GM18520 (cell line): ENCODE results near the gene COL4A6.

Experiments used
- ATAC-seq: cut with Tn5 transposase; IDR thresholded peaks from one replicate; pipeline ENCODE4 v1.9.1; 2021; ENCODE audit not compliant: unreplicated experiment

COL4A6 gene

DNA sequence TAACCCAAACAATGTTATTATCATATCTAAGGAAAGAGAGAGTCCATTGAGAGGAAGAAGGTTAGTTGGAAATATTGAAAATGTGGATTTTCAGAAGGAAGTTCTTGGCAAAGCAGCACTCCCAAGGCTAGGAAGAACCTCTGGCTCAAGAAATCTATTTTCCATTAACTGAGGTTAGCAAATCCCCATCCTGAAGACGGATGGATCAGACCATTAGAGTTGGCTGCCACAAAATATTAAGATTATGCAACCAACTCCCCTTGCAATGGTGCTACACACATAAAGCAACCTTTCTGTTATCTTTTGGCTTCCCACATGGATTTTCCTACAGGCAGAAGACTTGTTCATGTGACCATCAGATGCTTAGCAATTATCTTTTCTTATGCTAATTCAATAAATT lies 96.3 kb downstream of the COL4A6 start:
- no peak for ATAC-seq

DNA sequence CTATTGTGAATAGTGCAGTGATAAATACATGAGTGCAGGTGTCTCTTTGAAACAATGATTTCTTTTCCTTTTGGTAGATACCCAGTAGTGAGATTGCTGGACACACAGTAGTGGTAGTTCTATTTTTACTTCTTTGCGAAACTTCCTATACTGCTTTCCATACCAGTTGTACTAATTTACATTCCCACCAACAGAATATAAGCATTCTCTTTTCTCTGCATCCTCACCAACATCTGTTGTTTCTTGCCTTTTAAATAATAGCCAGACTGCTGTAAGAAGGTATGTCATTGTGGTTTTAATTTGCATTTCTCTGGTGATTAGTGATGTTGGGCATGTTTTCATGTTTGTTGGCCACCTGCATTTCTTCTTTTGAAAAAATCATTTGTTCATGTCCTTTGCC lies 105.9 kb downstream of the COL4A6 start:
- no peak for ATAC-seq

DNA sequence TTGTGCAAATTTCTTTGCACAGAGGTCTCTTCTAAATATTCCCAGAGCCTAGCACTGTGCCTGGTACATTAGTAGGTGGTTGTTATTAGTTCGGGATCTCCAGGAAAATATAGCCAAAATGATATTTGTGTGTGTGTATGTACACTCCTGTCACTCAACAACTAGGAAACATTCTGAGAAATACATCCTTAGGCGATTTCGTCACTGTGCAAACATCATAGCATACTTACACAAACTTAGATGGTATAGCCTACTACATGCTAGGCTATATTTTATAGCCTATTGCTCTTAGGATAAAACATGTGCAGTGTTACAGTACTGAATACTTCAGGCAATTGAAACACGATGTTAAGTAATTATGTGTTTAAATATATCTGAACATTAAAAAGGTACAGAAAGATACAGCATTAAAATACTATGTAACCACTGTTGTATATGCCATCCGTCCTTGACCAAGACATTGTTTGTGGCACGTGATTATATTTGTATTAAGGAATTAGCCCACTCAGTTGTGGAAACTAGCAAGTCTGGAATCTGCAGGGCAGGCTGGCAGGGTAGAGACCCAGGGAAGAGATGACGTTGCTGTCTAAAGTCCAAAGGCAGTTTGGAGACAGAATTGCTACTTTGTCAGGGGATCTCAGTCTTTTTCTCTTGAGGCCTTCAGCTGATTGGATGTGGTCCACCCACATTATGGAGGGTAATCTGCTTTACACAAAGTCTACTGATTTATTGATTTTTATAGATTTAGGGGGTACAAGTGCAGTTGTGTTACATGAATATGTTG lies 106.9 kb downstream of the COL4A6 start:
- no peak for ATAC-seq

DNA sequence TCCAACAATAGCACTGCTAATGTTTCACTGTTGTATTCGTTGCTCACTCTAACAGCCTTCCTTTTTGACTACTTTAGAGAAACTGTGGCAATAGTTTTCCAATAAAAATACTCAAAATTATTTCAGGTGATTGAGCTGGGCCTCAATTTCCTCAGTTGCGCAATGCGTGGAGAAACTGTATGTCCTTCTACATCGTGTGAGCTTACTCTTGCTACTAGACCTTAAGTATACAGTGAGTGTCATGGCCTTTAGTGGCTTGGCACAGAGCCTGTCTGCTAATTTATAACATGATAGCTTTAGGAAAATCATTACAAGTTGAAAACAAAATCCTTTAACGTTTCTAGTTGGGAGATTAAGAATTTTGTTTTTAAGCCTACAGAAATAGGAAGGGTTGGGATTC lies 114.5 kb downstream of the COL4A6 start:
- no peak for ATAC-seq

DNA sequence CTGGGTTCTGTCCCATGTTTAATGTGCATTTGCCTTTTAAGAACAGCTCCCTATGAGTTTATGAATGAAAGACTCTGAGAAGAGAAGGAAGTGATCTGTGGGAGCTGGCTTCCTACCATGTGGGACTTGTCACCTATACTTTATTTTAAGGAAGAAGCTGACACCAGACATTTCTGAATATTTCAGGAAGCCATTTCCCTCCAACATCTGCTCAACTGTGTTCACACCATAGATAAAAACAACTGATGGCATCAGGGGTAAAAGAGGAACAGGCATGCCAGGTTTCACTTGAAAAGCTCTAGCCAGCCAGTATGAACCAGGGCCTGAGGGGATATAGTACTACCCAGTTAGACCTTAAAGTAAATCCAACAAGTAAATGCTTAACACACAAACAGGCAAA lies 116.0 kb downstream of the COL4A6 start:
- ATAC-seq: no peak

DNA sequence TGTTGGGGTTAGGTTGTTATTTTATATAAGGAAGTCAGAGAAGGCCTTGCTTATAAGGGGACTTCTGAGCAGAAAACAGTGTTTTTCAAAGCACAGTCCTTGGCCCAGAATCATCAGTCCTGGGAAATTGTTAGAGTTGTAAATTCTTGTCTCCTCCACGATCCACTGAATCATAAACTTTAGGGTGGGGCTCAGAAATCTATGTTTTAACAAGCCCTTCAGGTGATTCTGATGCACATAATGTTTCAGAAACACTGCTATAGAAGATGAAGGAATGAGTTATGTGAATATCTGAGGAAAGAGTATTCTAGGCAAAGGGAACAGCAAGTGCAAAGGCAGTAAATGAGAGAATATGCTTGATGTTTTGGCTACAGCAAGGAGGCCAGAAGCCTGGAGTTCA lies 121.8 kb downstream of the COL4A6 start:
- no peak for ATAC-seq

GRCh38 chrX:108313669-108314068 lies 124.6 kb downstream of the COL4A6 start:
- no peak for ATAC-seq

DNA sequence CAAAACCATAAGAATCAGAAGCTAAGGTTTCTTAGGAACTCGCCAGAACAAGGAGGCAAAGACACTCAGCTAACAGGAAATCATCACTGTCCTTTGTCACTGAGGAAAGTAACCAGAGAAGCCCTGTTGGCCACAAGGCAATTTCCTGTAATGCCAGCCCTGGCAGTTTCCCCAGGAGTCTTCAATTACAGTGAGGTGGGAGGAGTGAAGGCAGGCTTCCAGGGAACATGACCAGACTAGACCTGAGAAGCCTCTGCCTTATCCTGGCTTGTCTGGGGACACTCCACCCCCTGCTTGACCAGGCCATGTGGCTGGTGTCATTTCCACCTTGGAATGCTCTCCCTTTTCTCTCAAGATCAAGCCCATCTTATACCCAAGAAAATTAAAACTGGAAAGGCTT lies 125.3 kb downstream of the COL4A6 start:
- ATAC-seq: no peak

GRCh38 chrX:108312011-108312410 lies 126.2 kb downstream of the COL4A6 start:
- no peak for ATAC-seq

DNA sequence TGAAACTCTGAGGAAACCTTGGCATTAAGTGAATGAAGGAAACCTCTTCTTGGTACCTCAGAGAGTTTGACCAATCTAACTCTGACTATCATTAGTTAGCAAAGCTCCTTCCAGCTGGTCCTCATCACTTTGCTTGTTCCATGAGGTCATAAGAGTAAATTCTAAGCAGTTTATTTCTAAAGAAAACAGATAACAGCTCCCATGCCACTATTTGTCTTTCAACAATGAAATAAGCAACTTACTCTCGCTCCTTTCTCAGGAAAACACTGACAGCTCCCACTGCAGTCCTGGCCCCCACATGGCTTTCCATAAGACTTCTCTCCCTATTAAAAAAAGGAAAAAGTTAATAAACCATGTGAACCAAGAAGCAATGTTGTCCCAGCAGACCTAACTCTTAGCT lies 127.7 kb downstream of the COL4A6 start:
- no peak for ATAC-seq

- ATAC-seq: no peak
Measured at GRCh38 chrX:108309144-108309543, 129.1 kb downstream of the COL4A6 start.

- no peak for ATAC-seq
Measured at GRCh38 chrX:108307132-108308085, 130.8 kb downstream of the COL4A6 start.

DNA sequence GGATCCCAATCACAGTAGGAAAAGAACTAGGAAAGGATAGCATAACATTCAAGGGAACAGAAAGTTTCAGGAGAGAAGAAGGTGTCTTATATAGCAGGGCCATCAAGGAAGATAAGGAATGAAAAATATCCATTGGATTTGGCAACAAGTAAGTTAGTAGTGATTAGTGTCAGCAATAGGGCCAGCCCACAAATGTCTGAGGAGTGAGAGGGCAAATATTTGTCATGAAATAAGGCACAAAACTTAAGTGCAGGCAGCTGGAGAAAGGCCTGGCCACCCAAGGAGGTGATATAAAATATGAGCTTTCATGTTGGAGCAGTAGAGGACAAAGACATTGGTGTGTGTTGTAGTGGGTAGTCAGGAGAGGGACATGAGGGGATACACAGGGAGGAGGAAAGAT lies 132.1 kb downstream of the COL4A6 start:
- no peak for ATAC-seq

- no peak for ATAC-seq
Measured at GRCh38 chrX:108304757-108305156, 133.5 kb downstream of the COL4A6 start.

DNA sequence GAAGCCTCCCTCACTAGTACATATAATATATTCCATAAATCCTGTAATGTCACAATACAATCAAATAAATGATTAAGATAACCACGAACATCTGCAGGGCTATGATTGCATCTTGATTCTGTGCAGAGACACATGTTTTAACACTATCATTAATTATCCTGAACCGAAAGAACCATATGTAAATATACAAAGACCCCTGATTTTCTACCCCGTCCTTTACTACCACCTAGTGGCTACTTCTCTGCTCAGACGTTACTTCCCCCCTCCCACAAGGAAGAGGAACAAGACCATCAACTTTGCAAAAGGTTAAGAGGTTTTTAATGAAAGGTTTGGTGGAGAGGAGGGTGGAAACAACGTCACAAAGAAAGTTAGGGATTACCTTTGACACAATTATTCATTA lies 134.0 kb downstream of the COL4A6 start:
- no peak for ATAC-seq

- no peak for ATAC-seq
Measured at GRCh38 chrX:108303682-108304081, 134.5 kb downstream of the COL4A6 start.

DNA sequence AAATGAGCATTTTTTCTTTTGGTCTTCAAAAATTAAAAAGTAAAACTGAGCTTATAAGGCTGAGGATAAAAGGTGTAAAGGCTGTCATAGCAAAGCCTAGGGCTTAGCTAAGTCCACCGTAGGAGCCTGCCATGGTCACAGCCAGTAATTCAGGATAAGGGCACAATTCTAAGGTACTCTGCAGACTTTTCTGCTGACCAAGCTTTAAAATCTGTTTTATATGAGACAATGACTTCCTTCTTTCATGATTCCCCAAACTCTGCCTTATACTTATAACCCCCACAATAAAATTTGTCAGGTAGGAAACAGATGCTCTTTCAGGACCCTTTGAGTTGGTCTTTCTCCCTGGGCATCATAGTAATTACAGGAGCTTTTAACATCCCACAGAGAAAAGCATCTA lies 138.5 kb downstream of the COL4A6 start:
- ATAC-seq: no peak

DNA sequence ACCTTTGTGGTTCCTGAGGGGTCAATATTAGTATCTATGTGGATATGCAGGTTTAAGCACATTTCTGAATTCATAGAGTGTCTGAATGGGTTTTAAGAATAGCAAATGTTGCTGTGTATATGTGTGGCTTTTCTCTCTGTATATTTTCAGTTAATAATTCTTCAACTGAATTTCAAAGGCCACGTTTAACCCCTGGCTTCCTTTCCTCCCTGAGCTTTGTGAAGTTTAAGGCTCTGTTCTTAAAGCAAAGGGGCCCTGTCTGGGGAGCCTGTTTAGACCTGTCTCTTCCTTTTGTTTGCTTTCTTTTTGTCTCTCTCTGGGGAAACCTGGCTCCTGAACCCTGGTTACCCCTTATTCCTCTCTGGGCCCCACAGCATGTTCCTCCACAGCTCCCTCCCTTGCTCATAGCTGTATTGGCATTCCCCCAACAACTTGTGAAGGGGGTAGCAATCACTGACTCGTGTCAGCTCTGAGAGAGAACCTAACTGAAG lies 139.1 kb downstream of the COL4A6 start:
- no peak for ATAC-seq

GRCh38 chrX:108298165-108298602 lies 140.0 kb downstream of the COL4A6 start:
- ATAC-seq: no peak

DNA sequence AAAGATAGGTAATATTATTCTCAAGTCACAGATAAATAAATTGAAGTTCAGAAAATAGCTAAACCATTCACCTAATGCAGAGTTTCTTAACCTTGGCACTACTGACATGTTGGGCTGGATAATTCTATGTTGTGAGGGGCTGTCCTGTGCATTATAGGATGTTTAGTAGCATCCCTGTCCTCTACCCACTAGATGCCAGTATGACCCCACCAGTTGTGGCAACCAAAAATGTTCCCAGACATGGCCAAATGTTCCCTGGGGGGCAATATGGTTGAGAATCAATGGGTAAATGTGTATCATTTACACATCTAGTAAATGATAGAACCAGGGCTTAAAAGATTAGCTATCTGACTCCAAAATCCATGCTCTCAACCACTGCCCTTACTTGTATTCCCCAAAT lies 140.9 kb downstream of the COL4A6 start:
- no peak for ATAC-seq

- no peak for ATAC-seq
Measured at GRCh38 chrX:108292053-108292452, 146.2 kb downstream of the COL4A6 start.

GRCh38 chrX:108285918-108286317 lies 152.3 kb downstream of the COL4A6 start:
- no peak for ATAC-seq
